HTR-8/SVneo (cell line): Measurements from ENCODE around the gene RUFY1.
"Not testable (repeated sequence)": the region's sequence is repeated elsewhere in the genome, so short reads cannot be mapped to it uniquely, and the experiment has no call there.

ENCODE experiments used
- DNase-seq: peaks from one replicate; pipeline ENCODE4 v3.0.0; 2011; ENCODE audit warnings: low spot score, mixed read lengths; ENCODE audit not compliant: insufficient read length
- FAIRE-seq: peaks from 2 replicates; lab custom pipeline; 2011; peaks lifted over from hg19 to GRCh38; lab: Jason Lieb, UNC

The RUFY1 gene

DNA sequence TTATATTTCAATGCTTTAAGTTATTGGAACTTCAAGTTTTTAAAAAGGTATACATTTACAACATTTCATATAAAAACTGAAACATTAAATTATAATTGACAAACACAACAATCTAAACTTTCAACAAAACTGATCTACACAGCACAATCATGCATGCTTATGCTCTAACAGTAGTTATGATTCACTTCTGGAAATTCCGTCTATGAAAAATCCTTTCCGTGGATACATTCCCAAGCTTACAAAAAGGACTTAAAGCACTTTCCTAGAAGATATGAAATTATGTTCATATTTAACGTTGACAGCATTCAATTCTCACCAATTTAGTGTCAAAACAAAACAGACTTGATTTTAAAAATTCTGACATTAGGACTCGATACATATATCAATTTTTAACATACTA, 69.4 kb downstream of the RUFY1 start:
- DNase-seq = no peak

DNA sequence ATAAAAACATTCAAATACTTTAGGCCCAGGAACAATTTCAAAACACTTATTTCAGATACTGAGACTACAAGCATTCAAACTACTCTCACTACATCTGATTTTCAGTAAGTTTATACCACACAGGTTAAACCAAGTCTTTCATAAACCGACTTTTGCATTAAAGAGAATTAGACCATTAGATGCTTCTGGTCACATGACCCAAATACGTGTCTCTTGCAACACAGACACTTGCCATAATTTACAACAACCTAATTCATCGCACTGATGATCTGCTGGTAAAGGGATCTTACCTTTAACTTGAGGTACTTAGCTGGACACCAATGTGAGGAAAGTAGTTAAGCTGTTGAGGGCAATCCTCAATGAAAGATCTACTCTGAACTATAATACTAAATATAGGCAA, 69.9 kb downstream of the RUFY1 start:
- no peak for FAIRE-seq
- DNase-seq = no peak

More for the DNA sequence above, 69.4 kb downstream of the RUFY1 start:
- no peak for FAIRE-seq

GRCh38 chr5:179620703-179621350, 70.5 kb downstream of the RUFY1 start:
- DNase-seq (no peak), FAIRE-seq (no peak)

GRCh38 chr5:179621551-179622214, 71.3 kb downstream of the RUFY1 start:
- no peak for FAIRE-seq
- no peak for DNase-seq

DNA sequence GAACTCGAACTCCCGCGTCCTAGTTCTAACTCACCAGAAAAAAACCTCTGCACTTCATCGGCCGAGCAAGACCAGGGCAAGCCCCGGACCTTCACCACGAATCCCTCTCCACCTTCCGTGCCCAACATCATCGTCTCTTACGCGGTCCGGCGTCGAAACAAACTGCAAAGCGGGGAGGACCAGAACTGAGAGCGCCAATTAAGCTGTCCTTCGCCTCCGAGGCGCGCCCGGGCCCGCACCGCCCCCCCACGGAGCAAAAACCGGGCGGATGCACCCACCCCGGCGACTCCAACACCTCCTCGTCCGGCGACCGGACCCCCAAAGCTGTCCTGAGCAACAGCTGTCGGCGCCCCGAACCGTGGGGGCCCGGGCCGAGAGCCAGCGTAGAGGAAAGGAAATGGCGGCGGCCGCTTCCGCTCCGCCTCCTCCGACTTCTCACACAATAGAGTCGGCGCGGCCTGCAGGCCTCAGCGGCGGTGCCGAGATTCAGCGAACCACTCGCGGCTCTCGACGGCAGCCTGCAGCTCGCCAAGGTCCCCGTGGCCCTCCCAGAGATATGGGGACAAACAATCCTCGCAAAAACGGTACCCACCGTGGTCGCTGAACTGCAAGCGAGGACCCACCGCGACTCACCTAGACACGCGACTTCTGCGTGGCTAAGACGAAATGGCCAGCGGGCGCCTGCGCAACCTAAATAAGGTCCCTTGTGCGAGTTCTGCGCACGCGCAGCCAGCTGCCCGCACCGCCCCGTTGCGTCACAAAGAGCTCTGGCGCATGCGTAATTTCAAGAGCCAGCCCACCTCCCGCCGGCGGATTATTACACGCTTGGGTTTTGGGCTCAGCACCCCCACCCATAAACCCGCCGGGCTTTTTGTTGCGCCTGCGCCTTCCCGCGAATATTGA, 72.9 kb downstream of the RUFY1 start, which contains the start of gene HNRNPH1:
Gene HNRNPH1 (minus strand): TSS at position 669 of the 903 bp plus-strand sequence. CDS start 538 bp downstream, at position 131.
- DNase-seq = peak; percentile 98
- FAIRE-seq = no peak

DNA sequence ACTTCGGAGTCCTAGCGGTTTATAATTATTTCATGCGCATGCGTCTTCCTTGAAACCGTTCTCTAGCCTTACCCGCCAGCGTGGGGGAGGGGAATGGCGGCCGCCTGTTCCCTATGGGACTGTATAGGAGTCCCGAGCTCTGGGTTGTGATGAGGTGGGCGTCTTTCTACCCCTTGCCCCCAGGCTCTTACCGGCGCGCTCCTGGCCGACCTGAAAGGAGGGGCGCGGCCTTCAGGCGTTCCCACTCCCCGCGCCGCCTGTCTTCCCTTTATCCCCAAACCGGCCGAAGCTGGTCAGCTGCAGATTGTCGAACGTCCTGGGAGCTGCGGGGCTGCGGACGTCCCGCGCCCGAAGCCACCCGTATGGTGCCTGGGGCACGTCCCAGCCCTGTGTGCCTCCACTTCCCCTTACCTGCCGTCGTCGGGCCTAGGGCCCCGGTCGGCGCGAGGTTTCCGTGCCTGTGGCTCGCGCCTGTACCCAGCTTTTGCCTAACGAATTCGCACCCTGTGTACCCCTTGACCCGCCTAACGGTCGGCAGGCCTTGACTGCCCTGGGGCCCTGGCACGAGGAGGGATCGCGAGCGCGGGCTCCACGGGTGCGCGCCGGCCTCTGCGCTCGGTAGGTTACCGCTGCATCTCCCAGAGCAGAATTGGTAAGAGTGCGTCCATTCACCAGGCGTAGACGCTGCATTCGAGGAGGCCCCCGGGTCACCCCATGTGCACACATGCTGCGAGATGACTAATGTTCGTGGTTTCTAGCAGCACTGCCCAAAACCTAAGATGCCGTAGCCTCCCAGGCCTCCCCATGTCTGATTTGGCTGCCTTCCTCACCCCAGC, 73.8 kb downstream of the RUFY1 start:
- DNase-seq (peak; percentile 66), FAIRE-seq (no peak)

DNA sequence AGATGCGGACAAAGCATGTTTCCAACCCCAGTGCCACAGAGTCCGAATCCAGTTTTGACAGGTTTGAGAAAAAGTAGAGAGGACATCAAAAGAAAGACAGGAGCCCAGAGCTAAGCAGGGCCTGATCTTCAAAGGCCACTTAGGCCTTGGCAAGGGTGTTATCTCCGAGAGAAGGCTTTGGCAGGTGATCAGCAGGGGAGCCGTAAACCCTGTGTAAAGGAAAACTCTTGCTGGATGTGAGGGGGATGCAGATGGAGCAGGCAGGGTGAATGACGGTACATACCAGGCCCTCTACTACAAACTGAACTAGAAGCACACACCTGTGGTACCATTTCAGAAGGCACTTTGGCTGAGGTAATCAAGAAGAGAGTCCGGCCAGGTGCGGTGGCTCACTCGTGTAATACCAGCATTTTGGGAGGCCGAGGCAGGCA, 74.5 kb downstream of the RUFY1 start:
- no peak for DNase-seq
- FAIRE-seq = no peak

DNA sequence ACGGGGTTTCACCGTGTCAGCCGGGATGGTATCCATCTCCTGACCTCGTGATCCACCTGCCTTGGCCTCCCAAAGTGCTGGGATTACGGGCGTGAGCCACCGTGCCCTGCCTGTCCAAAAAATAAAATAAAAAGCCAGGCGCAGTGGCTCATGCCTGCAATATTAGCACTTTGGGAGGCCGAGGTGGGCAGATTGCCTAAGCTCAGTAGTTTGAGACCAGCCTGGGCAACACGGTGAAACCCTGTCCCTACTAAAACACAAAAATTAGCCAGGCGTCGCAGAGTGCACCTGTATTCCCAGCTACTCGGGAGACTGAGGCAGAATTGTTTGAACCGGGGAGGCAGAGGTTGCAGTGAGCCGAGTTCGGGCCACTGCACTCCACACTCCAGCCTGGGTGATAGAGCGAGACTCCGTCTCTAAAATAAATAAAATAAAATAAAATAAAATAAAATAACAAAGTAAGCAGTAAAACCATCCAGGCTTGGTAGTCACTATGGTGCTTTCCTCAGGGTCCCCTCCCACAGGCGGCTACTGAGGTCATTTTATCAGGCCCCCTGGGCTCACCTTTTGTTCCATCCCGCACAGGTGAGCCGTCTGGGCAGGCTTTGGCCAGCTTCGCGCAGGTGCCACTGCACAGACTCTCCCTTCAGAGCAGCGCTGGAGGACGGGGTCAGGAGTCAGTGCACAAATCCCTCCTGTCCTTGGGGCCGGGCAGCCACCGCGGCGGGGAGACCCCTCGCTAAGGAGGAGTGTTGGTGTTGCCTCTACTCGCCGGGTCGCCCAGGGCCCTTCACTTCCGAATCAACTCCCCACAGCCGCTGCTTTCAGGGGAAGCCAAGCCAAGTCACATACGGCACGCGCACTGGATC, 83.4 kb downstream of the RUFY1 start:
- not testable (repeated sequence) for DNase-seq, FAIRE-seq

DNA sequence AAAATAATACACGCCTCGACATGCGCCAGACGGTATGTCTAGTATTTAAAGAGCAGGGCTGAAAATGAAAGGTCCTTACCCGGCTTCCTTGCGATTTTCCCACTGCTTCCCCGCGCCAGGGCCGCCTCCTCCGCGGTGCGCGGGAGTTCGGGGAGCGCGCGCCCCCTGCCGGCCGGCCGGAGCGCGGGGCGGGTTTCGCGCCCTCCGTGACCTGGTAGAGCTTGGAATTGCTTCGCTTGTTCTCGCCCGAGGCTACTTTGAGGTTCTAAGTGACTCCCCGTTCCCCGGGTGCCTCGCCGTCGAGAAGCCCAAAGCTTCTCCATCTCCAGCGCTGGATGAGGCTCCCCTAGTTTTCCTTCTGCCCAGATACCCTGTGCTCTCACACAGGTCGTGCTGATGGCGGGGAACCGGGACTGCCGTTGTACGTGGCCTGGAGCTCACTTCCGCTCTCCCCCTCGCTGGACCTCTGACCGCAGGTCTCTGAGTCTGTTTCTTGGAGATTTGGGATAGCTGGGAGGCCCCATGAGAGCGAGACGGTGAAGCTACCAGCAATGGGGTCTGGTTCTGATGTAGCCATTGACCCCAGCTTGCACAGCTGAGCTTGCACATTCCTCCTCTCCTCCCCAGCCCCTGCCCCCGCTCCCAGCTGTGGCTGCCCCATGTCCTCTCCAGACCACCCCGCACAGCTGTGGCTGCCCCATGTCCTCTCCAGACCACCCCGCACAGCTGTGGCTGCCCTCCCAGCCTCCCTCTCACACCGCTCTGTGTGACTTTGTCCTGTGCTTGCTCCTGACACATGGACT, 84.2 kb downstream of the RUFY1 start:
- FAIRE-seq = peak; percentile 49
- DNase-seq = not testable (repeated sequence)

- not testable (repeated sequence) for DNase-seq, FAIRE-seq
Observed at GRCh38 chr5:179639296-179639695, 88.9 kb downstream of the RUFY1 start.

- not testable (repeated sequence) for FAIRE-seq
Observed at GRCh38 chr5:179641745-179642144, 91.4 kb downstream of the RUFY1 start.

GRCh38 chr5:179642626-179643025, 92.3 kb downstream of the RUFY1 start:
- DNase-seq, FAIRE-seq: not testable (repeated sequence)

More at GRCh38 chr5:179641745-179642144, 91.4 kb downstream of the RUFY1 start:
- DNase-seq = not testable (repeated sequence)

DNA sequence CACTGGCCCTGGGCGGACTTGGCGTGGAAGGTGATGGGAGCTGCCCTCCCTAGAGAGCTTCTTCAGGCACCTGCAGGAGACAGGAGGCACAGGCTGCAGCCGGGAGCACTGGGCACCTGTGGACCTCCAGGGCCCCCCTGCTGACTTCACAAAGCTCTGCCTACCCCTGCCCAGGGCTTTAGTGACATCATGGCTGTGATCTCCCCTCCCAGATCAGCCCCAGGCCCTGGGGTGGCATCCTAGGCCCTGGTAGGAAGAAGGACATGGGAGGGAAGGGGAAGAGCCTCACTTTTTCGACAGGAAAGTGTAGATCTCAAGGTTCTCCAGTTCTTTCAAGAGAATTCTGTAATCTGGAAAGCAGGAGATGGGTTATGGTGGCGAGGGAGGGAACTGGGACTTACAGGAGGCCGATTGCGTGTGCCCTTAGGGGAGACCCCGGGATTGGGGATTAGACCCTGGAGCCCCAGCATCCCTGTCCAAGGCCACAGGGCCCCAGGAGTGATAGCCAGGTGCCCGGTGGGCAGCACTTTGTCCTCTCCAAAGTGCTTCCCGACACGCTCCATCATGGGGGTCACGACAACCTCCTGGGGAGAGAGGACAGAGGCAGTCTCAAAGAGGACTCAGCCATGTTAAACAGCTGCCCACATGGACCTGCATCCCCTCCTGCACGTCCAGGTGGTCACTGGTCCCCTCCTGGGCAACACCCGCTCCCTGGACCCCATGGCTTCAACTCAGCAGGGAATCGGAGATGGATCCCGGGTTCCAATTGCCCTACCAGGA, 93.0 kb downstream of the RUFY1 start:
- not testable (repeated sequence) for DNase-seq, FAIRE-seq

GRCh38 chr5:179644766-179645165, 94.4 kb downstream of the RUFY1 start:
- not testable (repeated sequence) for DNase-seq, FAIRE-seq

DNA sequence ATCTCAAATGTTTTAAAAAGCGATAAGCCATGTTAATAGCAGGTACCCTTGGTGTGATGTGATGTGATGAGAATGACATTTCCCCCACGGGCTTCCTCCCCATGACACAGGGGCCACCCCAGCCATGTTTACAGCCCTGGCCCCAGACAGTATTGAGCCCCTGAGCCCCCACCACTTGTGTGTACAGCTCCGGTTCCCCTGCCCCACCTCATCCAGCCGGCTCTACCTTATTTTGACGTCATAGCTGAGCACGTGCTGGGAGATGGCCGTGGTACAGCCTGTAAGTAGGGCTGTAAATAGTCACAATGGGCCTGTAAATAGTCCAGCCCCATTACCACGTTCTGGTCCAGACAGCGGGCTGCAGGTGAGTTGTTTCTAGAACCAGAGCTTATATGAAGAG, 98.1 kb downstream of the RUFY1 start:
- DNase-seq (no peak), FAIRE-seq (no peak)

DNA sequence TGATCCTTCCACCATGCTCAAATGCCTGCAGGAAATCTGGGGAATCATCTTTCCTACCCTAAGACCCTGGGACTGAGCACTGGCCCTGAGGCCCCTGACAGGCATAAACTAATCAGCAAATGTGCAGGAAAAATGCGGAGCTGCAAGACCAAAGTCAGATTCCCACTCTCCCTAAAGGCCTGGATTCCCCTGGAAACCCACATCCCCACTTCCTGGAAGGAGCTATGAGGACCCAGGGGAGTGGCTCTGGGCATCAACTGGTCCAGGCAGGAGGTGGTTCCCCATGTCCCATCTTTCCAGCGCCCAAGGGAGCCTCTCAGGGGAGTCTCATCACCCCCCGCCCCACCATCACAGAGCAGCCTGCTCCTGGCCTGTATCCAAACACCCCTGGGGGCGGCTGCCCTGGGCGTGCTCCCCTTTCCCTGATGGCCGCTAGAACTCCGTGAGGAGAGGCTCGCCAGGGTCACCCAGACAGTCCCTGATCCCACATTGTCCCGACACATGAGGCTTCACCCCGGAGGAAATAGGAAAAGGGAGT, 98.9 kb downstream of the RUFY1 start:
- not testable (repeated sequence) for DNase-seq, FAIRE-seq

DNA sequence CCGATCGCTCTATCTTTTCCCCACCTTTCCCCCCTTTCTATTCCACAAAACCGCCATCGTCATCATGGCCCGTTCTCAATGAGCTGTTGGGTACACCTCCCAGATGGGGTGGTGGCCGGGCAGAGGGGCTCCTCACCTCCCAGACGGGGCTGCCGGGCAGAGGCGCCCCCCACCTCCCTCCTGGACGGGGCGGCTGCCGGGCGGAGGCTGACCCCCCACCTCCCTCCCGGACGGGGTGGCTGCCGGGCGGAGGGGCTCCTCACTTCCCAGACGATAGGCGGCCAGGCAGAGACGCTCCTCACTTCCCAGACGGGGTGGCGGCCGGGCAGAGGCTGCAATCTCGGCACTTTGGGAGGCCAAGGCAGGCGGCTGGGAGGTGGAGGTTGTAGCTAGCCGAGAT, 99.9 kb downstream of the RUFY1 start:
- FAIRE-seq, DNase-seq: not testable (repeated sequence)
